K562 (cell line): ENCODE measurements around the gene GARNL3. TPM values are rescaled to one million over a fixed set of nuclear protein-coding genes. Genes with fewer than 3 reads are reported as not detected.

Experiments
- ATAC-seq: fragments of 200-7000 bp; cut with Tn5 transposase; 3 replicates; pipeline ENCODE4 v1.9.1; 2020; ENCODE audit warnings: moderate library complexity
- BruUV-seq: library from RNA; stranded (reverse); fragments of 400-500 nt; replicated peaks from 2 replicates; lab custom pipeline; 2021; lab: Mats Ljungman, UMichigan
- CTCF ChIA-PET: fragments of 300-600 bp; formaldehyde crosslinking; extraction: SDS; loops from one replicate; lab custom pipeline; 2021; ENCODE audit warnings: low intra/inter-chr PET ratio; lab: Yijun Ruan, JAX
- POLR2A ChIA-PET: fragments of 300-600, 350-650 bp; sonication (Branson Sonifier 250); formaldehyde crosslinking; extraction: SDS; loops from one replicate; lab custom pipeline; 2021; ENCODE audit warnings: antibody characterized with exemption, inconsistent platforms; lab: Yijun Ruan, JAX
- DNase-seq, 4 experiments: peaks; one replicate each; pipeline versions ENCODE4 v3.0.0 to v3.0.0-alpha.2; 2011 to 2018; ENCODE audit warnings: low spot score in 3 of 4, mixed read lengths in 3 of 4; ENCODE audit errors: extremely low read depth in 1 of 4
- FAIRE-seq: peaks from 2 replicates; lab custom pipeline; 2011; peaks lifted over from hg19 to GRCh38; lab: Jason Lieb, UNC
- H2AFZ ChIP-seq: 2 replicates; pipeline ENCODE4 v1.6.0; 2011; ENCODE audit warnings: low read depth, low read length, control low read depth, inconsistent platforms
- H3K27ac ChIP-seq: fragments of 200-600 bp; 3 replicates; pipeline ENCODE4 v1.8.0; 2011; ENCODE audit warnings: low read depth, mild to moderate bottlenecking, control low read depth, inconsistent platforms, low read length, moderate library complexity, mixed read lengths; ENCODE audit errors: extremely low read depth
- H3K27me3 ChIP-seq, 2 experiments: fragments of 300-600 bp in 1 of 2; 2 replicates in 1 of 2; 3 replicates in 1 of 2; pipeline versions ENCODE4 v1.6.0 to v1.8.0; 2011; ENCODE audit warnings: inconsistent platforms in 2 of 2, low read length in 2 of 2, mild to moderate bottlenecking in 1 of 2, mixed read lengths in 1 of 2, moderate library complexity in 1 of 2; ENCODE audit not compliant: control insufficient read depth in 2 of 2, insufficient read depth in 2 of 2
- H3K36me3 ChIP-seq: fragments of 300-600 bp; 3 replicates; pipeline ENCODE4 v1.8.0; 2011; ENCODE audit warnings: mild to moderate bottlenecking, low read length, inconsistent platforms; ENCODE audit not compliant: control insufficient read depth, insufficient read depth
- H3K4me1 ChIP-seq, 2 experiments: fragments of 200-600 bp in 1 of 2; replicated peaks in 1 of 2; 2 replicates in 1 of 2; 3 replicates in 1 of 2; pipeline versions ENCODE4 v1.5.1 to v1.8.0; 2011; ENCODE audit warnings: inconsistent platforms in 2 of 2, low read length in 2 of 2, mild to moderate bottlenecking in 1 of 2, mixed read lengths in 1 of 2, moderate library complexity in 1 of 2; ENCODE audit not compliant: control insufficient read depth in 2 of 2, insufficient read depth in 2 of 2
- H3K4me2 ChIP-seq: 2 replicates; pipeline ENCODE4 v1.6.1; 2011; ENCODE audit warnings: low read length, control low read depth, inconsistent platforms, mixed read lengths; ENCODE audit not compliant: insufficient read depth
- H3K4me3 ChIP-seq: fragments of 200-600 bp; sonication (generic), shearing (Covaris generic); 2 replicates; pipeline ENCODE4 v1.5.1; 2016; ENCODE audit warnings: control low read depth, inconsistent platforms
- H3K79me2 ChIP-seq: fragments of 200-600 bp; 3 replicates; pipeline ENCODE4 v1.8.0; 2011; ENCODE audit warnings: low read length, inconsistent platforms; ENCODE audit not compliant: control insufficient read depth, insufficient read depth
- H3K9ac ChIP-seq, 2 experiments: 2 replicates each; pipeline versions ENCODE4 v1.6.0 to v1.6.1; 2011; ENCODE audit warnings: low read depth in 2 of 2, low read length in 2 of 2, control low read depth in 1 of 2, inconsistent platforms in 1 of 2, mild to moderate bottlenecking in 1 of 2, mixed read lengths in 1 of 2; ENCODE audit not compliant: insufficient read depth in 1 of 2
- H3K9me1 ChIP-seq: one replicate; pipeline ENCODE4 v1.6.0; 2011; ENCODE audit warnings: inconsistent platforms, mild to moderate bottlenecking, low read length, moderate library complexity; ENCODE audit not compliant: control insufficient read depth, insufficient read depth
- H3K9me3 ChIP-seq: replicated peaks from 2 replicates; pipeline ENCODE4 v1.5.1; 2011; ENCODE audit warnings: low read depth, low read length, inconsistent platforms; ENCODE audit not compliant: control insufficient read depth, insufficient read depth
- H4K20me1 ChIP-seq: replicated peaks from 2 replicates; pipeline ENCODE4 v1.6.1; 2011; ENCODE audit warnings: low read length, inconsistent platforms, mixed read lengths; ENCODE audit not compliant: control insufficient read depth, insufficient read depth
- MCM7 ChIP-seq, 2 experiments: fragments of 450-650 bp; IDR thresholded peaks; 2 replicates each; pipeline ENCODE4 v1.6.1; 2016 to 2018
- RAD51 ChIP-seq: fragments of 450-650 bp; IDR thresholded peaks from 2 replicates; pipeline ENCODE4 v1.7.1; 2016; ENCODE audit warnings: low read depth, mild to moderate bottlenecking, borderline replicate concordance
- WGBS: fragments of 100-300 bp; shearing (Covaris generic); methylation state at CpG from one replicate; pipeline ENCODE4 v1.1.6; 2016; ENCODE audit warnings: low coverage, mixed read lengths; ENCODE audit not compliant: insufficient coverage; ENCODE audit errors: missing lambda C conversion rate; 5-methylcytosine and 5-hydroxymethylcytosine counted together
- in situ Hi-C: fragments of 300-500 bp; cut with MboI; formaldehyde crosslinking; loops from 4 replicates; pipeline ENCODE4 v1.15.0; 2018; ENCODE audit warnings: inconsistent platforms, mixed read lengths
- intact Hi-C: fragments of 100-400 bp; cut with micrococcal nuclease; formaldehyde crosslinking; loops from 2 replicates; pipeline ENCODE4 v1.14.2; 2022
- polyA plus RNA-seq, 8 experiments: library from polyadenylated mRNA; depleted of rRNA in 4 of 8; stranded (reverse) in 5 of 8; unstranded in 3 of 8; fragments of >200 nt; fragmentation: Nextera tagmentation in 2 of 8; fragmentation: Illumina TruSeq in 1 of 8; extraction: Ambion mirVana in 2 of 8; extraction: Trizol in 1 of 8; gene quantifications; 2 replicates each; pipeline versions ENCODE4 v1.2.1 to v1.2.3, GENCODE V29; 2011 to 2014; ENCODE audit warnings: inconsistent platforms in 1 of 8, missing spikeins in 1 of 8
- total RNA-seq, 7 experiments: library from RNA; depleted of rRNA in 6 of 7; stranded (reverse); fragments of >200 nt in 6 of 7; fragmentation: Illumina TruSeq in 2 of 7; extraction: Trizol in 2 of 7; gene quantifications; 2 replicates each; pipeline versions ENCODE4 v1.2.1 to v1.2.3, GENCODE V29; 2011 to 2021; ENCODE audit warnings: low replicate concordance in 1 of 7
- TF ChIP-seq, protein P1 (sequence below): sonication (generic); formaldehyde crosslinking; IDR thresholded peaks from 2 replicates; pipeline ENCODE4 v1.9.0; 2022; ENCODE audit warnings: mild to moderate bottlenecking, missing genetic modification reagents
- TF ChIP-seq, protein P2 (sequence below): sonication (generic); formaldehyde crosslinking; IDR thresholded peaks from 2 replicates; pipeline ENCODE4 v1.5.0; 2020; ENCODE audit warnings: missing genetic modification reagents
- TF ChIP-seq, protein P3 (sequence below): fragments of 450-650 bp; formaldehyde crosslinking; IDR thresholded peaks from 2 replicates; pipeline ENCODE4 v1.4.0; 2020; ENCODE audit warnings: mild to moderate bottlenecking, moderate library complexity

Gene GARNL3
- total and polyA plus RNA-seq, 9 of the 15 experiments (the other 6 are each of a cell fraction or from before 2014, with no cell fraction given), result 0.35 to 2.7 (median 1.6) TPM

DNA sequence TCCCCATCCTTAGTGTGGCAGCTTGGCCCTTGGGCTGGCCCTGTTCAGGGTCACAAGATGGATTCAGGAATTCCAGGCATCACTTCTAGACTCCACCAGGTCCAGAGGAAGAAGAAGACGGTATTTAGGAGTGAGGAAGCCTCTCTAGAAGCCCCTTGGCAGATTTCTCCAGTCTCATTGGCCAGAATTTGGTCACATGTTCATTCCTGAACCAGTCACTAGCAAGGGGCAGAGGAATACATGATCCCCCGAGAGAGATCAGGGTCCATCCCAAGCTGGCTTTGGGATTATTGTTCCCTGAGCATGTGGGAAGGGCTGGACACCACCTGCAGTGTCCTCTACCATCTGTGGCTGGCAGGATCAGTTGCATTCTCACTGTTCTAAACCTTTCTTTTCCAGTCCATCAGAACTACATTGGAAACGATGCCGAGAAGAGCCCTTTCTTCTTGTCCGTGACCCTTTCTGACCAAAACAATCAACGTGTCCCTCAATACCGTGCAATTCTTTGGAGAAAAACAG is 48.5 kb downstream of the GARNL3 start:
- BruUV-seq, result no TSS peak

More for the DNA sequence above, 48.5 kb downstream of the GARNL3 start:
- H3K4me1 ChIP-seq, result no peaks in the 10 kb centered on the region; a peak in 1 of 5 replicates
- no peak overlapping the region for H3K4me3 ChIP-seq
- POLR2A ChIA-PET, result interaction anchor here (1.7 kb wide), 1 partner anchor 22 kb away, joined by 3 read pairs; no protein-coding TSS in a partner anchor
- H4K20me1 ChIP-seq, result no peaks in the 10 kb centered on the region
- in situ Hi-C loops (no loop called here), intact Hi-C loops (loop anchor here (5.0 kb wide), 2 partner anchors 49 to 274 kb away; no protein-coding TSS in a partner anchor)
- H3K9ac ChIP-seq, result no peak overlapping the region; a peak in 1 of 4 replicates
- H3K9me1 ChIP-seq, result no peaks in the 10 kb centered on the region
- H3K36me3 ChIP-seq, result no peaks in the 10 kb centered on the region
- no peak overlapping the region for H3K27ac ChIP-seq
- H3K4me2 ChIP-seq, result no peak overlapping the region
- WGBS, result 9% methylated on average over 7 of the region's 7 CpGs
- no peaks in the 10 kb centered on the region for H3K9me3 ChIP-seq
- CTCF ChIA-PET, result no interaction called here
- 0 out of 2 replicates have a peak overlapping the region, but pooled peaks have one; percentile 44 for H2AFZ ChIP-seq
- peaks cover 3 to 4% of the 10 kb centered on the region in 2 experiments; a peak in 2 of 5 replicates for H3K27me3 ChIP-seq
- TF ChIP-seq RAD51 (0 out of 2 replicates have a peak, but pooled peaks have one; percentile 38), MCM7 (IDR thresholded peaks at IDR 0.05) (no peak)
- TF ChIP-seq, protein P1, sequence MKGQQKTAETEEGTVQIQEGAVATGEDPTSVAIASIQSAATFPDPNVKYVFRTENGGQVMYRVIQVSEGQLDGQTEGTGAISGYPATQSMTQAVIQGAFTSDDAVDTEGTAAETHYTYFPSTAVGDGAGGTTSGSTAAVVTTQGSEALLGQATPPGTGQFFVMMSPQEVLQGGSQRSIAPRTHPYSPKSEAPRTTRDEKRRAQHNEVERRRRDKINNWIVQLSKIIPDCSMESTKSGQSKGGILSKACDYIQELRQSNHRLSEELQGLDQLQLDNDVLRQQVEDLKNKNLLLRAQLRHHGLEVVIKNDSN, result 0 out of 2 replicates have a peak, but pooled peaks have one; percentile 11
- TF ChIP-seq, protein P2, sequence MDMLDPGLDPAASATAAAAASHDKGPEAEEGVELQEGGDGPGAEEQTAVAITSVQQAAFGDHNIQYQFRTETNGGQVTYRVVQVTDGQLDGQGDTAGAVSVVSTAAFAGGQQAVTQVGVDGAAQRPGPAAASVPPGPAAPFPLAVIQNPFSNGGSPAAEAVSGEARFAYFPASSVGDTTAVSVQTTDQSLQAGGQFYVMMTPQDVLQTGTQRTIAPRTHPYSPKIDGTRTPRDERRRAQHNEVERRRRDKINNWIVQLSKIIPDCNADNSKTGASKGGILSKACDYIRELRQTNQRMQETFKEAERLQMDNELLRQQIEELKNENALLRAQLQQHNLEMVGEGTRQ (CRISPR knock-in tag), result peak; percentile 66
- TF ChIP-seq, protein P3, sequence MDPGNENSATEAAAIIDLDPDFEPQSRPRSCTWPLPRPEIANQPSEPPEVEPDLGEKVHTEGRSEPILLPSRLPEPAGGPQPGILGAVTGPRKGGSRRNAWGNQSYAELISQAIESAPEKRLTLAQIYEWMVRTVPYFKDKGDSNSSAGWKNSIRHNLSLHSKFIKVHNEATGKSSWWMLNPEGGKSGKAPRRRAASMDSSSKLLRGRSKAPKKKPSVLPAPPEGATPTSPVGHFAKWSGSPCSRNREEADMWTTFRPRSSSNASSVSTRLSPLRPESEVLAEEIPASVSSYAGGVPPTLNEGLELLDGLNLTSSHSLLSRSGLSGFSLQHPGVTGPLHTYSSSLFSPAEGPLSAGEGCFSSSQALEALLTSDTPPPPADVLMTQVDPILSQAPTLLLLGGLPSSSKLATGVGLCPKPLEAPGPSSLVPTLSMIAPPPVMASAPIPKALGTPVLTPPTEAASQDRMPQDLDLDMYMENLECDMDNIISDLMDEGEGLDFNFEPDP, result no peak
- peak in 1 of 4 experiments; percentile 10 for DNase-seq
- H3K79me2 ChIP-seq, result no peaks in the 10 kb centered on the region
- FAIRE-seq, result no peak
- no peak for ATAC-seq
